BLaER1 treated with 17β-estradiol and CSF1 and Interleukin-3, amounts not matched to agents 10 nM and 100 nM (cell line): ENCODE results near the gene TTPAL.

Source experiments
- H3K27ac ChIP-seq, 11 experiments: shearing (Covaris generic); formaldehyde crosslinking; 2 replicates each; pipeline ENCODE4 v1.8.1; 2022
- H3K27me3 ChIP-seq, 11 experiments: shearing (Covaris generic); formaldehyde crosslinking; 2 replicates each; pipeline ENCODE4 v1.8.1; 2022
- H3K36me3 ChIP-seq, 11 experiments: shearing (Covaris generic); formaldehyde crosslinking; 2 replicates each; pipeline ENCODE4 v1.8.1; 2022
- H3K4me1 ChIP-seq, 10 experiments: shearing (Covaris generic); formaldehyde crosslinking; 2 replicates each; pipeline ENCODE4 v1.8.1; 2022
- H3K4me2 ChIP-seq, 11 experiments: shearing (Covaris generic); formaldehyde crosslinking; 2 replicates each; pipeline ENCODE4 v1.8.1; 2022
- H3K4me3 ChIP-seq, 10 experiments: shearing (Covaris generic); formaldehyde crosslinking; 2 replicates each; pipeline ENCODE4 v1.8.1; 2022
- H3K9ac ChIP-seq, 11 experiments: shearing (Covaris generic); formaldehyde crosslinking; 2 replicates each; pipeline ENCODE4 v1.8.1; 2022
- H3K9me3 ChIP-seq, 11 experiments: shearing (Covaris generic); formaldehyde crosslinking; replicated peaks in 1 of 11; 2 replicates each; pipeline ENCODE4 v1.8.1; 2022
- H4K20me1 ChIP-seq, 11 experiments: shearing (Covaris generic); formaldehyde crosslinking; 2 replicates each; pipeline ENCODE4 v1.8.1; 2022
- Cebpa-rat ChIP-seq, 11 experiments: shearing (Covaris generic); IDR thresholded peaks; 2 replicates each; pipeline ENCODE4 v1.8.1; 2022

Gene TTPAL

DNA sequence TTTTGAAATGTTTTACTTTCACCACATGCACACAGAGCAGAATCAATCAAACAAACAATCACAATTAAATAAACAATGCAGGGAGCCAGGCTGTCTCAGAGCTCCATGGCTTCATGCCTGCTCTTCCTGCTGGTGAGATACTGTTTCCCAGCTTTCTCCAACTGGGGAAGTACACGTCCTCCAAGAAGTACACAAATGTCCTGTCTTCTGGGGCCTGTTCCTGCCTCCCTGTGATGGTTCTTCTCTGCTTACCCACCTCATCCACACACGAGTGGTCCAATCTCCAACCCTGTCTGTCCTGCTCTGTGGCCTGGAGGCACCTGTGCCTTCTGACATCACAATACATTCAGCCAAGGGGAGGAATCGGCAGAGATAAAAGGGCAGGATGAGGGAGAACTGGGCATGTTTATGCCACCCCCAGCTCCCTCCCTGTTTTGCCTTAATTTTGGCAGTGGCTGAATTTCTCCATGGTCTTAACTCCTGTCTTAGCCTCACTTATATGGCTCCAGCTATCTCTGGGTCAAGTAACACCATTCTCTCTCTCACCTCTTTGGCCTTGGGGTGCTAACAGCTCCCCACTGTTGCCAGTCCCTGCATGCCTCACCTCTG is 25.3 kb upstream of the TTPAL start:
- no peak for TF ChIP-seq Cebpa-rat (IDR thresholded peaks at IDR 0.05)
- no peak overlapping the region for H3K4me2 ChIP-seq
- H3K4me3 ChIP-seq: no peak overlapping the region
- H3K9me3 ChIP-seq: no peaks in the 10 kb centered on the region
- no peak overlapping the region for H3K27ac ChIP-seq
- H3K36me3 ChIP-seq: no peaks in the 10 kb centered on the region
- H3K9ac ChIP-seq: no peak overlapping the region
- no peaks in the 10 kb centered on the region; a peak in 1 of 22 replicates for H4K20me1 ChIP-seq
- H3K27me3 ChIP-seq: no peaks in the 10 kb centered on the region
- peaks cover 0 to 10% (median 7%) of the 10 kb centered on the region in 10 experiments; a peak in 14 of 20 replicates for H3K4me1 ChIP-seq

DNA sequence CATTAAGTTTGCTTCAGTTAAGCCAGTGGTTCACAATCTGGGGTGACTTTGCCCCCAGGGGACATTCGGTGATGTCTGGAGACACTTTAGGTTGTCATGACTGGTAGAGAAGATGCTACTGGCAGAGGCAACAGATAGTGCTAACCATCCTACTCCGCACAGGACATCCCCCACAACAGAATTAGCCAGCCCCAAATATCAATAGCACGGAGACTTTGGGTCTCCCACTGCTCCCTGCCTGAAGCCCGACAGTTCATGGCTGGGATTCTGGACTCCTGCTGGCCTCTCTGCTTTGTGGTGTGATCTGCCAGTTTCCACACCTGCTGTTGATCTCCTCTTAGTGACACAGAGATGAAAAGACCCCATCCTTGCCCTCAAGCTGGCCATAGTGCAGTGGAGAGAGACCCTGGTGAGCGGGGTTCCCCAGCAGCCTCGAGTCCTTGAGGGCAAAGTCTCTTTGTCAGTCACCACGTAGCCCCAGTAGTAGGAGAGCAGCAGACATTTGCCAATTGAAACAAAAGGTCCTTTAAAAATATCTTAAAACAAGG is 24.7 kb upstream of the TTPAL start:
- H3K27me3 ChIP-seq: no peaks in the 10 kb centered on the region
- TF ChIP-seq Cebpa-rat (IDR thresholded peaks at IDR 0.05): no peak
- no peaks in the 10 kb centered on the region for H3K36me3 ChIP-seq
- H3K9me3 ChIP-seq: no peaks in the 10 kb centered on the region
- peaks cover 0 to 15% (median 10%) of the 10 kb centered on the region in 10 experiments; a peak in 14 of 20 replicates for H3K4me1 ChIP-seq
- no peak overlapping the region for H3K4me3 ChIP-seq
- H4K20me1 ChIP-seq: no peaks in the 10 kb centered on the region; a peak in 1 of 22 replicates
- no peak overlapping the region for H3K9ac ChIP-seq
- H3K4me2 ChIP-seq: no peak overlapping the region
- no peak overlapping the region for H3K27ac ChIP-seq

DNA sequence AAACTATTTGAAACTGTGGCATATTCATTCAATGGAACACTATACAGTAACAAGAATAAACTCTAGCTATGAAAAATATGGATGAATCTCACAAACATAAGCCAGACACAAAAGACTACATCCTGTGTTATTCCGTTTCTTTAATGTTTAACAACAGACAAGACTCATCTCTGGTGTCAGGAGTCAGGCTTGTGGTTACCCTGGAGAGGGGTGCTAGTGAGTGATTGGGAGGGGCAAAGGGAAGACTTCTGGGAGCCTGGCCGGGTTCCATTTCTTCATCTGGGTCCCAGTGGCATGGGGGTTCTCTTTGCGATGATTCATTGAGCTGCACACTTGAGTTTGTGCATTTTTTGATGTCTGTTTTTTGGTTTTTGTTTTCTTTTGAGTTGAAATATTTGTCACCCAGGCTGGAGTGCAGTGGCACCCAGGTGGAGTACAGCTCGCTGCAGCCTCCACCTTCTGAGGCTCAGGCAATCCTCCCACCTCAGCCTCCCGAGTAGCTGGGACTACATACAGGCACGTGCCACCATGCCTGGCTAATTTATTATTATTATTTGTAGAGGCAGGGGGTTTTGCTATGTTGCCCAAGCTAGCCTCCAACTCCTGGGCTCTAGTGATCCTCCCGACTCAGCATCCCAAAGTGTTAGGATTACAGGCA is 21.2 kb upstream of the TTPAL start:
- peaks cover 0 to 15% (median 10%) of the 10 kb centered on the region in 10 experiments; a peak in 14 of 20 replicates for H3K4me1 ChIP-seq
- no peak overlapping the region for H3K4me3 ChIP-seq
- no peaks in the 10 kb centered on the region for H3K9me3 ChIP-seq
- peak overlapping the region in 1 of 11 experiments; percentile 39; a peak in 2 of 22 replicates for H3K27ac ChIP-seq
- H4K20me1 ChIP-seq: no peaks in the 10 kb centered on the region; a peak in 1 of 22 replicates
- no peak overlapping the region for H3K9ac ChIP-seq
- peak overlapping the region in 6 of 11 experiments; percentile 16 to 65 (median 44); a peak in 5 of 22 replicates for H3K4me2 ChIP-seq
- H3K36me3 ChIP-seq: no peaks in the 10 kb centered on the region
- H3K27me3 ChIP-seq: no peaks in the 10 kb centered on the region
- no peak for TF ChIP-seq Cebpa-rat (IDR thresholded peaks at IDR 0.05)

DNA sequence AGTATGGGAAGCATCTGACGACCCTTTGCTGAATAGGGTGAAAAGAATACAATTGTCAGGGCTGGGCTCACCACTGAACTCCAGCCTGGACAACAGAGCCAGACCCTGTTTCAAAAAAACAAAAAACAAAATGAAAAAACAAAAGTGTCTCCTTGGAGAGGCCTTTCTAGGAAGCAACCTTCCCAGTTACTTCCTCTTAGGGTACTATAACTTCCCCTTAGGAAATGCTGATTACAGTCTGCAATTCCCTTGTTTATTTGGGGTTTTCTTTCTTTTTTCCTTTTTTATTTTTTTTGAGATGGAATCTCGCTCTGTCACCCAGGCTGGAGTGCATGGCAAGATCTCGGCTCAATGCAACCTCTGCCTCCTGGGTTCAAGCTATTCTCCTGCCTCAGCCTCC is 20.5 kb upstream of the TTPAL start:
- peaks cover 0 to 15% (median 10%) of the 10 kb centered on the region in 10 experiments; a peak in 14 of 20 replicates for H3K4me1 ChIP-seq
- no peaks in the 10 kb centered on the region; a peak in 1 of 22 replicates for H4K20me1 ChIP-seq
- no peak overlapping the region for H3K9ac ChIP-seq
- no peak for TF ChIP-seq Cebpa-rat (IDR thresholded peaks at IDR 0.05)
- no peaks in the 10 kb centered on the region for H3K36me3 ChIP-seq
- peak overlapping the region in 8 of 11 experiments; percentile 16 to 65 (median 40); a peak in 15 of 22 replicates for H3K4me2 ChIP-seq
- H3K9me3 ChIP-seq: no peaks in the 10 kb centered on the region
- no peaks in the 10 kb centered on the region for H3K27me3 ChIP-seq
- no peak overlapping the region for H3K4me3 ChIP-seq
- peak overlapping the region in 1 of 11 experiments; percentile 39; a peak in 2 of 22 replicates for H3K27ac ChIP-seq

GRCh38 chr20:44456611-44457010 is 19.1 kb upstream of the TTPAL start:
- H3K27me3 ChIP-seq: no peaks in the 10 kb centered on the region
- no peaks in the 10 kb centered on the region; a peak in 1 of 22 replicates for H4K20me1 ChIP-seq
- peaks cover 0 to 15% (median 10%) of the 10 kb centered on the region in 10 experiments; a peak in 14 of 20 replicates for H3K4me1 ChIP-seq
- H3K9ac ChIP-seq: no peak overlapping the region
- H3K36me3 ChIP-seq: no peaks in the 10 kb centered on the region
- TF ChIP-seq Cebpa-rat (IDR thresholded peaks at IDR 0.05): no peak
- H3K9me3 ChIP-seq: no peaks in the 10 kb centered on the region
- H3K4me2 ChIP-seq: no peak overlapping the region
- H3K27ac ChIP-seq: no peak overlapping the region
- H3K4me3 ChIP-seq: no peak overlapping the region

- no peak overlapping the region for H3K9ac ChIP-seq
- no peak overlapping the region for H3K4me3 ChIP-seq
- no peaks in the 10 kb centered on the region for H3K36me3 ChIP-seq
- peaks cover 0 to 15% (median 10%) of the 10 kb centered on the region in 10 experiments; a peak in 14 of 20 replicates for H3K4me1 ChIP-seq
- H3K27ac ChIP-seq: no peak overlapping the region
- no peaks in the 10 kb centered on the region; a peak in 1 of 22 replicates for H4K20me1 ChIP-seq
- H3K4me2 ChIP-seq: no peak overlapping the region
- no peak for TF ChIP-seq Cebpa-rat (IDR thresholded peaks at IDR 0.05)
- H3K9me3 ChIP-seq: no peaks in the 10 kb centered on the region
- no peaks in the 10 kb centered on the region for H3K27me3 ChIP-seq
Measured at GRCh38 chr20:44457016-44457415, 18.7 kb upstream of the TTPAL start.

GRCh38 chr20:44459271-44459670 is 16.4 kb upstream of the TTPAL start:
- Histone ChIP-seq H3K27me3 (no peaks in the 10 kb centered on the region), H3K4me3 (no peak overlapping the region), H3K27ac (no peak overlapping the region), H3K4me1 (peaks cover 0 to 15% (median 10%) of the 10 kb centered on the region in 10 experiments; a peak in 14 of 20 replicates), H3K4me2 (no peak overlapping the region), H3K36me3 (no peaks in the 10 kb centered on the region), H3K9me3 (no peaks in the 10 kb centered on the region), H4K20me1 (no peaks in the 10 kb centered on the region; a peak in 1 of 22 replicates), H3K9ac (no peak overlapping the region)
- TF ChIP-seq Cebpa-rat (IDR thresholded peaks at IDR 0.05): no peak

DNA sequence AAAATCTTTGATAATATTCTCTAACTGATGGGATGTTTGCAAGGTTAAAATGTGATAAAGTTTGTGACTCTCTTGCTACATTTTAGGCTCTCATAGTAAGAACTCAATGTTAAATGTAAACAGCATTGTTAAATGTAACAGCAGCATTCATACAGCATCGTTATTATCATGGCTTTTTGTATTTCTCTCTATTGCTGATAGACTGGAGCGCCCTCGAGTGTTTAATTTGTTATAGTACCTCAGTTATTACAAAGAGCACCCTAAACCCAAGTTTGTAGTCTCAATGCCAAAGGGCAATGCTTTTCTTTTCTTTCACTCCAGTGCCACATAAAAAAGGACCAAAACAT is 14.9 kb upstream of the TTPAL start:
- Histone ChIP-seq H3K4me1 (peaks cover 0 to 2% (median 0%) of the 10 kb centered on the region in 10 experiments; a peak in 7 of 20 replicates), H3K36me3 (no peaks in the 10 kb centered on the region), H3K9ac (no peak overlapping the region), H3K4me3 (no peak overlapping the region), H3K27ac (no peak overlapping the region), H3K4me2 (no peak overlapping the region), H4K20me1 (no peaks in the 10 kb centered on the region), H3K27me3 (no peaks in the 10 kb centered on the region), H3K9me3 (no peaks in the 10 kb centered on the region)
- TF ChIP-seq Cebpa-rat (IDR thresholded peaks at IDR 0.05): no peak

- Histone ChIP-seq H3K4me2 (no peak overlapping the region), H3K36me3 (no peaks in the 10 kb centered on the region), H3K27me3 (no peaks in the 10 kb centered on the region), H3K9me3 (no peaks in the 10 kb centered on the region), H4K20me1 (no peaks in the 10 kb centered on the region), H3K9ac (no peak overlapping the region), H3K4me3 (no peak overlapping the region), H3K4me1 (no peaks in the 10 kb centered on the region), H3K27ac (no peak overlapping the region)
- TF ChIP-seq Cebpa-rat (IDR thresholded peaks at IDR 0.05): no peak
Measured at GRCh38 chr20:44461142-44461802, 14.4 kb upstream of the TTPAL start.
